Epithelial cell of esophagus (primary cell): ENCODE measurements around the gene CBFA2T2.
"Not testable (repeated sequence)": the region's sequence is repeated elsewhere in the genome, so short reads cannot be mapped to it uniquely, and the experiment has no call there.

Source experiments
- DNase-seq: peaks from one replicate; pipeline ENCODE4 v3.0.0; 2010; ENCODE audit warnings: low read depth
- H3K4me3 ChIP-seq: 2 replicates; pipeline ENCODE4 v1.5.1; 2011; ENCODE audit warnings: mild to moderate bottlenecking, low read length, control low read depth
- TF ChIP-seq, protein P1 (sequence below): IDR thresholded peaks from 2 replicates; pipeline ENCODE4 v1.5.1; 2011; ENCODE audit warnings: low read depth, mild to moderate bottlenecking, low read length, control low read depth, inconsistent platforms; ENCODE audit not compliant: insufficient read depth; ENCODE audit errors: missing control alignments

Gene CBFA2T2

GRCh38 chr20:33644313-33645071 is 154.6 kb downstream of the CBFA2T2 start:
- TF ChIP-seq, protein P1, sequence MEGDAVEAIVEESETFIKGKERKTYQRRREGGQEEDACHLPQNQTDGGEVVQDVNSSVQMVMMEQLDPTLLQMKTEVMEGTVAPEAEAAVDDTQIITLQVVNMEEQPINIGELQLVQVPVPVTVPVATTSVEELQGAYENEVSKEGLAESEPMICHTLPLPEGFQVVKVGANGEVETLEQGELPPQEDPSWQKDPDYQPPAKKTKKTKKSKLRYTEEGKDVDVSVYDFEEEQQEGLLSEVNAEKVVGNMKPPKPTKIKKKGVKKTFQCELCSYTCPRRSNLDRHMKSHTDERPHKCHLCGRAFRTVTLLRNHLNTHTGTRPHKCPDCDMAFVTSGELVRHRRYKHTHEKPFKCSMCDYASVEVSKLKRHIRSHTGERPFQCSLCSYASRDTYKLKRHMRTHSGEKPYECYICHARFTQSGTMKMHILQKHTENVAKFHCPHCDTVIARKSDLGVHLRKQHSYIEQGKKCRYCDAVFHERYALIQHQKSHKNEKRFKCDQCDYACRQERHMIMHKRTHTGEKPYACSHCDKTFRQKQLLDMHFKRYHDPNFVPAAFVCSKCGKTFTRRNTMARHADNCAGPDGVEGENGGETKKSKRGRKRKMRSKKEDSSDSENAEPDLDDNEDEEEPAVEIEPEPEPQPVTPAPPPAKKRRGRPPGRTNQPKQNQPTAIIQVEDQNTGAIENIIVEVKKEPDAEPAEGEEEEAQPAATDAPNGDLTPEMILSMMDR, result no peak
- DNase-seq, result no peak
- H3K4me3 ChIP-seq, result no peak overlapping the region

DNA sequence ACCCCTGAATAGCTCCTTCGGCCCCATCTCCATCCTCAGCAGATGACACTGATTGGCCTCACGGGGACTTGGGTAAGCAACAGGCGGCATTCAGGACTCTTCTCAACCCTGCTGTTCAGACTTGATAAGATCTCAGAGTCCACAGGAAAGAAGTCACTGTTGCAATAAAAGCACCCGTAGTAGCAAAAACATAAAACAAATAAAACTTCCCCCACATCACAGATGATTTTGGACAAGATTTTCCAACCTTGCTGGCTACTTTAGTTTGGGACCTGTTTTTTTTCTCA is 155.1 kb downstream of the CBFA2T2 start:
- TF ChIP-seq, protein P1, result no peak
- no peak for DNase-seq
- no peak overlapping the region for H3K4me3 ChIP-seq

DNA sequence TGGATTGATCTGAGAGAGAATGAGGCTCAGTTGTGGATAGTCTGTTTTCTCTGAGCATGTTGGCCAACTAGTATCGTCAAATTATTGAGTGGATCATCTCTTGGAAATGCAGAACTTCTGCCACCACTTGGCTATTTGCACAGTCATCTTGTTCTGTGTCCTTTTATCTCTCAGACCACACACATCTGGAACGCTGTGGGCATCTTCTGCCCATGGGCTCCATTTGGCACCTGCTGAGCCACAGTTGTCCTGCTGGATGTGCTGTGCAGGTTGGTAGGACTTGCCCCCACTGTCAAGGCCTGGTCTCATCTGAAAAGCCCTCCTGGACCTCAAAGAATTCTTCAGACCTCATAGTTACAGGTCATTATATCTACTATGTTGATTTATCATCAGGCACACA is 155.5 kb downstream of the CBFA2T2 start:
- TF ChIP-seq, protein P1, result no peak
- H3K4me3 ChIP-seq, result no peak overlapping the region
- DNase-seq, result no peak

DNA sequence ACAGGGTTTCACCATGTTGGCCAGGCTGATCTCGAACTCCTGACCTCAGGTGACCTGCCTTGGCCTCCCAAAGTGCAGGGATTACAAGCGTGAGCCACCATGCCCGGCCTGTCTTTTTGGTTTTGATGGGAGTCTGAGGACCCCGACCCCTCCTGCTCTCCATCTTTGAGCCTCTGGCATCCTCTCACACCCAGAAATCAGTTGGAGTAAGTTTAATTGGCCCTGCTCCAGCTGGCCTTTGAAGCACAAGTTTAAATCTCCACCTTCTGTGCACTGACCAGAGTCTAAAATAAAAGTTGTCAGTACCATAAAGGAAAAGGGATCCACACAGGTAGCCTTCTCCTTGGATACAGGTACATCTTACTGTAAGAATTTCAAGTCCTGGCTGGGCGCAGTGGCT is 156.3 kb downstream of the CBFA2T2 start:
- DNase-seq, result no peak
- TF ChIP-seq, protein P1, result no peak
- H3K4me3 ChIP-seq, result no peak overlapping the region

GRCh38 chr20:33646959-33647602 is 157.2 kb downstream of the CBFA2T2 start:
- not testable (repeated sequence) for H3K4me3 ChIP-seq, DNase-seq

DNA sequence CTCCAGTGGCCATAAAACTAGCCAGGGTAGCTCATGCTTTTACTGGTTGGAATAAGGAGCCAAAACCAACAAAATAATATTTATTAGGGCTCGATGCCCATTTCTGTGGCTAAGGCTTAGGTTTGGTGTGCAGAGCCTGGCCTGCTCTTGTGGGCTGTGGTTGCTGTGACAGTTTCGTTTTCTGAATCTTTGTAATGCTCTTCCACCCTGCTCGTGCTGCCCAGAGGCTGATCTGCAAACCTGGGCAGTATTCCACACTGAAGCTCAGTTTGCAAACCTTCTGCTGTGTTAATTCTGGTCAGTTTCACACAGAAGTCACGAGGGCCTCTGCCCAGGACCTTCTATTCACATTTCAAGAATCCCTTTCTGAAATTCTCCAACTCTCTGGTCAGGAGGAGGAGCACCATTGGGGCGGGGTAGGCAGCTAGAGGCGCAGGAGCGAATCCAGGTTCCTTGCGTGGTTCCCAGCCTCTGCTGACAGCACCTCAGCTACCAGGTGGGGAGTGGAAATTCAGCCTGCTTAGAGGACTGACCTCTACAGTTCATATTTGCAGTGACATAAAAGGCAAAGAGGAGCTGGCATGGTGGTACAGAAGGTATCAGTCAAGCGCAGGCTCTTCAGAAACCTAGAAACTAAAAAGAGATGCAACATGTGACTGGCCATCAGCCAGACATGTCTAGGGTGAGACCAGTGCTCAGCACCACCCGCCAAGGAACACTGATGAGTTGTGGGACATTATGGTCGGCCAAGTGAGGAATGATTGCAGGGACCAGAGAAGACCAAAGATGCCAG is 157.9 kb downstream of the CBFA2T2 start:
- TF ChIP-seq, protein P1, result no peak
- DNase-seq, result no peak
- H3K4me3 ChIP-seq, result no peak overlapping the region

DNA sequence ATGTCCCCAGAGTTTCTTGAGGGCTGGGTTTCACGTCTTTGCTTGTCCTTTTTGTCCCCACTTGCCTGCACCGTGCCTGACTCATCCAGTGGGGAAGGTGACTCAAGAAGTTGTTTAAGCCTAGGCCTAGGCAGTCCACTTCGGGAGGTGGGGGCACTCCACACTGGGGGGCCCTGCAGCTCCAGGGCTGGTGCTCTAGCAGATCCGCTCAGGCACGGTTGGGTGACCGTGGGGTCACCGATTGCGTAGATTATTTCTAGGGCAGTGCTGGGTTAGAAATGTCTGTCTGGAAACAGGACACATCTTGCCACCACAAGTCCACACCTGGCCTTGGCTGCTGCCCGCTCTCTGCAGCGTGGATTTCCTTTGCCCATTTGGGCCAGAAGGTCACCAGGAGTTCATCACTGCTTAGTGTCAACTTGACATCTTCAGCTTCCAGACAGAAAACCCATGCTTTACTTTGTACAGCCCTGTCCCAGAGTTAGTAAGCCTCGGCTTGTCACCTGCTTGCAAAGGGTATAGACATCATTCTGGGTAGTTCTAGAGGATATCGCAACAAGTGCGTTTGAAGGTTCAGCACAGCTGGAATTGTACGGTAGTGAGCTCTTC is 158.6 kb downstream of the CBFA2T2 start:
- TF ChIP-seq, protein P1, result no peak
- DNase-seq, result peak; percentile 74
- H3K4me3 ChIP-seq, result no peak overlapping the region
